Measurements from ENCODE around the gene NBAS. TPM values are rescaled to one million over a fixed set of nuclear protein-coding genes. Genes with fewer than 3 reads are reported as not detected.
A peak's percentile ranks its signal among the peaks of the same experiment; 100 is the strongest.

Gene NBAS
- polyA plus RNA-seq, 1 of the 3 experiments (the other 2 are of a cell fraction), result 12.0 TPM

GRCh38 chr2:15506229-15506819 lies 54.8 kb downstream of the NBAS start:
- ChIA-PET POLR2A (no interaction called here), CTCF (no interaction called here)
- H3K27ac ChIP-seq (ENCODE audit: low read depth in 2 of 2, low read length in 1 of 2), result peak overlapping the region in 1 of 2 experiments; percentile 45; a peak in 2 of 4 replicates
- 0 out of 2 replicates have a peak overlapping the region, but pooled peaks have one; percentile 2 for H3K4me2 ChIP-seq
- 65% methylated on average over 2 of the region's 2 CpGs for WGBS (ENCODE audit: low lambda C conversion rate)
- no peak for DNase-seq
- H4K20me1 ChIP-seq (ENCODE audit: insufficient read depth), result no peaks in the 10 kb centered on the region
- no peaks in the 10 kb centered on the region for H3K27me3 ChIP-seq (ENCODE audit: insufficient read depth)
- no peaks in the 10 kb centered on the region; the same call in 1 of the 2 replicates for H3K79me2 ChIP-seq (ENCODE audit: insufficient read depth)
- H3K36me3 ChIP-seq (replicated peaks in 1 of 2; ENCODE audit: control insufficient read depth in 1 of 2, insufficient read depth in 2 of 2, low read length in 1 of 2), result peaks cover 33 to 39% of the 10 kb centered on the region in 2 experiments
- H3K9ac ChIP-seq, result no peak overlapping the region
- H2AFZ ChIP-seq (ENCODE audit: low read depth), result no peak overlapping the region
- TF ChIP-seq MXI1 (IDR thresholded peaks at IDR 0.05; ENCODE audit: low read depth, low read length) (no peak), RCOR1 (IDR thresholded peaks at IDR 0.05; ENCODE audit: low read length) (no peak), ZBTB33 (IDR thresholded peaks at IDR 0.05; ENCODE audit: borderline replicate concordance, low read depth) (no peak), RXRA (IDR thresholded peaks at IDR 0.05; ENCODE audit: borderline replicate concordance, low read depth) (no peak), PBX3 (IDR thresholded peaks at IDR 0.05) (no peak), GABPA (IDR thresholded peaks at IDR 0.05; ENCODE audit: low read depth) (no peak), TEAD4 (IDR thresholded peaks at IDR 0.05; ENCODE audit: borderline replicate concordance, insufficient read depth) (no peak), SIN3A (IDR thresholded peaks at IDR 0.05; ENCODE audit: borderline replicate concordance, low read depth, low read length) (no peak), CHD2 (IDR thresholded peaks at IDR 0.05; ENCODE audit: low read length, partially characterized antibody) (no peak)
- TF ChIP-seq, protein P1, sequence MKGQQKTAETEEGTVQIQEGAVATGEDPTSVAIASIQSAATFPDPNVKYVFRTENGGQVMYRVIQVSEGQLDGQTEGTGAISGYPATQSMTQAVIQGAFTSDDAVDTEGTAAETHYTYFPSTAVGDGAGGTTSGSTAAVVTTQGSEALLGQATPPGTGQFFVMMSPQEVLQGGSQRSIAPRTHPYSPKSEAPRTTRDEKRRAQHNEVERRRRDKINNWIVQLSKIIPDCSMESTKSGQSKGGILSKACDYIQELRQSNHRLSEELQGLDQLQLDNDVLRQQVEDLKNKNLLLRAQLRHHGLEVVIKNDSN (IDR thresholded peaks at IDR 0.05; ENCODE audit: borderline replicate concordance, low read depth), result no peak
- TF ChIP-seq, protein P2, sequence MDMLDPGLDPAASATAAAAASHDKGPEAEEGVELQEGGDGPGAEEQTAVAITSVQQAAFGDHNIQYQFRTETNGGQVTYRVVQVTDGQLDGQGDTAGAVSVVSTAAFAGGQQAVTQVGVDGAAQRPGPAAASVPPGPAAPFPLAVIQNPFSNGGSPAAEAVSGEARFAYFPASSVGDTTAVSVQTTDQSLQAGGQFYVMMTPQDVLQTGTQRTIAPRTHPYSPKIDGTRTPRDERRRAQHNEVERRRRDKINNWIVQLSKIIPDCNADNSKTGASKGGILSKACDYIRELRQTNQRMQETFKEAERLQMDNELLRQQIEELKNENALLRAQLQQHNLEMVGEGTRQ (IDR thresholded peaks at IDR 0.05; ENCODE audit: borderline replicate concordance, low read depth, low read length), result no peak
- H3K9me3 ChIP-seq, result no peaks in the 10 kb centered on the region
- H3K4me1 ChIP-seq (ENCODE audit: control insufficient read depth in 1 of 2, insufficient read depth in 2 of 2, low read depth in 1 of 2, low read length in 1 of 2), result peaks cover 0 to 10% of the 10 kb centered on the region in 2 experiments; a peak in 2 of 4 replicates
- H3K9me2 ChIP-seq, result no peaks in the 10 kb centered on the region
- H3F3A ChIP-seq (replicated peaks; ENCODE audit: insufficient read depth), result no peaks in the 10 kb centered on the region
- 0 out of 4 replicates have a peak overlapping the region, but pooled peaks of 1 of the 2 experiments have one; percentile 1 for H3K4me3 ChIP-seq (ENCODE audit: low read depth in 2 of 2, low read length in 1 of 2)

Measured in SK-N-SH (cell line).